ENCODE measurements around the gene PIK3CB. TPM values are rescaled to one million over a fixed set of nuclear protein-coding genes. Genes with fewer than 3 reads are reported as not detected.
"Not testable (repeated sequence)": the region's sequence is repeated elsewhere in the genome, so short reads cannot be mapped to it uniquely, and the experiment has no call there.

The PIK3CB gene
- total RNA-seq, 6 donors from 2014 or later: 26.1 to 77.2 (median 40.6) TPM

- Histone ChIP-seq H3K9me3 (no peaks in the 10 kb centered on the region), H3K4me3 (no peak overlapping the region), H3K4me1 (peaks cover 0 to 7% (median 2%) of the 10 kb centered on the region in 4 donors), H3K27me3 (no peaks in the 10 kb centered on the region), H3K27ac (peak overlapping the region in 1 of 4 donors; percentile 37), H3K36me3 (no peaks in the 10 kb centered on the region)
- DNase-seq: peak in 1 of 2 donors; percentile 53
- no peak for ATAC-seq (ENCODE audit: low FRiP score in 2 of 2)
- 85 to 86% methylated on average over 3 of the region's 3 CpGs for WGBS, 2 donors
- TF ChIP-seq, protein P1, sequence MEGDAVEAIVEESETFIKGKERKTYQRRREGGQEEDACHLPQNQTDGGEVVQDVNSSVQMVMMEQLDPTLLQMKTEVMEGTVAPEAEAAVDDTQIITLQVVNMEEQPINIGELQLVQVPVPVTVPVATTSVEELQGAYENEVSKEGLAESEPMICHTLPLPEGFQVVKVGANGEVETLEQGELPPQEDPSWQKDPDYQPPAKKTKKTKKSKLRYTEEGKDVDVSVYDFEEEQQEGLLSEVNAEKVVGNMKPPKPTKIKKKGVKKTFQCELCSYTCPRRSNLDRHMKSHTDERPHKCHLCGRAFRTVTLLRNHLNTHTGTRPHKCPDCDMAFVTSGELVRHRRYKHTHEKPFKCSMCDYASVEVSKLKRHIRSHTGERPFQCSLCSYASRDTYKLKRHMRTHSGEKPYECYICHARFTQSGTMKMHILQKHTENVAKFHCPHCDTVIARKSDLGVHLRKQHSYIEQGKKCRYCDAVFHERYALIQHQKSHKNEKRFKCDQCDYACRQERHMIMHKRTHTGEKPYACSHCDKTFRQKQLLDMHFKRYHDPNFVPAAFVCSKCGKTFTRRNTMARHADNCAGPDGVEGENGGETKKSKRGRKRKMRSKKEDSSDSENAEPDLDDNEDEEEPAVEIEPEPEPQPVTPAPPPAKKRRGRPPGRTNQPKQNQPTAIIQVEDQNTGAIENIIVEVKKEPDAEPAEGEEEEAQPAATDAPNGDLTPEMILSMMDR (IDR thresholded peaks at IDR 0.05): no peak
- TF ChIP-seq POLR2AphosphoS5 (IDR thresholded peaks at IDR 0.05): no peak
- TF ChIP-seq POLR2A (IDR thresholded peaks at IDR 0.05): no peak
- TF ChIP-seq EP300 (IDR thresholded peaks at IDR 0.05): peak in 1 of 4 donors; percentile 79
Measured at GRCh38 chr3:138799822-138800221, 34.9 kb downstream of the PIK3CB start.

DNA sequence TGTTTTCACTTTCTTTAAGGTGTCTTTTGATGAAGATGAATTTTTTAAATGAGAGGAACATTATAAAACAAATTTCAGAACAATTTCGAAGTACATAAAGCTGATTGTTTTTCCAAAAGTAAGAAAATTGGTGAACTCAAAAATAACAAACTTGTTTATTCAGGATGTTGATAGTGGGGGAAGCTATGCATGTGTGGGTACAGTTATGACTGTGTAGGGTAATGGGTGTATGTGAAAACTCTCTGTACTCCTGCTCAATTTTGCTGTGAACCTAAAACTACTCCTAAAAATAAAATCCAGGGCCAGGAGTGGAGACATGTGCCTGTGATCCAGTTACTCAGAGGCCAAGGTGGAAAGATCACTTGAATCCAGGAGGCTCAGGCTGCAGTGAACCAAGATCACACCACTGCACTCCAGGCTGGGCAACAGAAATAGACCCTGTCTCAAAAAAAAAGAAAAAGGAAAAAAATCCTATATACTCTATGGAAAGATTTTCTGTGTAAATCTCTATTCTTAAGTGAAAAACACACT lies 37.2 kb downstream of the PIK3CB start:
- ATAC-seq (ENCODE audit: low FRiP score in 2 of 2) (no peak), DNase-seq (no peak)

DNA sequence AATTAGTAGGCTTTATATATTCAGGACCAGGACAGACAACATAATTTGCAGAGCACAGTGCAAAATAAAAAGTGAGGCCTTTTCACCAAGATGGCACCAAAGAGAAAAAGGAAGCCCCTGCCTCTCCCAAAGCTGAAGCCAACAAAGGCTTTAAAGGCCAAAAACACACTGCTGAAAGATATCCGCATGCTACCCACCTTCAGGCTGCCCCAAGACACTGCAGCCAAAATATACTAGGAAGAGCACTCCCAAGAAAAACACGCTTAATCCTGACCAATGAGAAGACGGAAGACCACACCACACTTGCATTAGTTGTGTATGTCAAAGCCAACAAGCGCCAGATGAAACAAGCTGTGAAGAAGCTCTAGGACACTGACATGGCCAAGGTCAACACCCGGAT lies 38.0 kb downstream of the PIK3CB start:
- no peaks in the 10 kb centered on the region for H3K27me3 ChIP-seq
- no peak overlapping the region for H3K4me3 ChIP-seq
- no peak overlapping the region for H3K27ac ChIP-seq
- H3K36me3 ChIP-seq: peaks cover 0 to 24% (median 4%) of the 10 kb centered on the region in 4 donors
- no peaks in the 10 kb centered on the region for H3K9me3 ChIP-seq
- H3K4me1 ChIP-seq: peaks cover 0 to 7% (median 2%) of the 10 kb centered on the region in 4 donors
- DNase-seq: no peak
- WGBS, 2 donors: 95 to 98% methylated on average over 5 of the region's 5 CpGs
- ATAC-seq (ENCODE audit: low FRiP score in 2 of 2): no peak
- TF ChIP-seq EP300 (IDR thresholded peaks at IDR 0.05) (no peak), POLR2AphosphoS5 (IDR thresholded peaks at IDR 0.05) (no peak), POLR2A (IDR thresholded peaks at IDR 0.05) (no peak)
- TF ChIP-seq, protein P1 (IDR thresholded peaks at IDR 0.05): no peak

More for the DNA sequence above, 37.2 kb downstream of the PIK3CB start:
- H3K27ac ChIP-seq: no peak overlapping the region
- H3K4me1 ChIP-seq: peaks cover 0 to 7% (median 2%) of the 10 kb centered on the region in 4 donors
- no peaks in the 10 kb centered on the region for H3K9me3 ChIP-seq
- H3K27me3 ChIP-seq: no peaks in the 10 kb centered on the region
- peaks cover 0 to 18% (median 4%) of the 10 kb centered on the region in 4 donors for H3K36me3 ChIP-seq
- H3K4me3 ChIP-seq: no peak overlapping the region
- WGBS, 2 donors: 89 to 93% methylated on average over 1 of the region's 1 CpG
- TF ChIP-seq EP300 (IDR thresholded peaks at IDR 0.05): no peak
- no peak for TF ChIP-seq POLR2A (IDR thresholded peaks at IDR 0.05)
- TF ChIP-seq, protein P1 (IDR thresholded peaks at IDR 0.05): no peak
- TF ChIP-seq POLR2AphosphoS5 (IDR thresholded peaks at IDR 0.05): no peak

GRCh38 chr3:138786788-138787271 lies 47.9 kb downstream of the PIK3CB start:
- Histone ChIP-seq H3K27ac (peak overlapping the region; percentile 36 to 77 (median 57)), H3K27me3 (no peaks in the 10 kb centered on the region), H3K9me3 (no peaks in the 10 kb centered on the region), H3K36me3 (peaks cover 0 to 5% (median 0%) of the 10 kb centered on the region in 4 donors), H3K4me3 (no peak overlapping the region), H3K4me1 (peaks cover 0 to 15% (median 5%) of the 10 kb centered on the region in 4 donors)
- ATAC-seq (ENCODE audit: low FRiP score in 2 of 2) (peak in 1 of 2 donors; percentile 85), DNase-seq (no peak)
- TF ChIP-seq POLR2AphosphoS5 (IDR thresholded peaks at IDR 0.05) (peak in 1 of 2 donors; percentile 10), POLR2A (IDR thresholded peaks at IDR 0.05) (no peak), EP300 (IDR thresholded peaks at IDR 0.05) (no peak)
- TF ChIP-seq, protein P1 (IDR thresholded peaks at IDR 0.05): no peak
- 57 to 74% methylated on average over 3 of the region's 3 CpGs for WGBS, 2 donors

DNA sequence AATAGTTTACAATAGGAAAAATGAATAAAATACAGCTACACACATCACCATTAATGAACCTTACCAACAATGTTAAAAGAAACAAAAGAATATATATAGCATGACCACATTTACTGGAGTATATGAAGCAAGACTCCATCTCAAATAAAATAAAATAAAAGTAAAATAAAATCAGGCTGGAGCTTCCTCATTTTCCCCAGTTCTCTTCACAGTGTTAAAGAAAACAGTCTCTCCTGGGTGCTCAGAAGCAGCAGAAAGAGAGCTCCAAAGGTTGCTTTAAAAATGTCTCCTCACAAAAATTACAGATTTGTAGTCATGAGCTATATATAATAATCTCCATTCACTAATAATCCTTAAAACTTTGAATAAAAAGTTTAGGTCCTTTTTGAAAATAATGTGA lies 48.8 kb downstream of the PIK3CB start:
- peak overlapping the region; percentile 36 to 77 (median 57) for H3K27ac ChIP-seq
- TF ChIP-seq, protein P1 (IDR thresholded peaks at IDR 0.05): no peak
- TF ChIP-seq POLR2A (IDR thresholded peaks at IDR 0.05) (no peak), POLR2AphosphoS5 (IDR thresholded peaks at IDR 0.05) (no peak), EP300 (IDR thresholded peaks at IDR 0.05) (no peak)
- no peak for DNase-seq
- peaks cover 0 to 15% (median 7%) of the 10 kb centered on the region in 4 donors for H3K4me1 ChIP-seq
- no peaks in the 10 kb centered on the region for H3K9me3 ChIP-seq
- peaks cover 0 to 3% (median 0%) of the 10 kb centered on the region in 4 donors for H3K36me3 ChIP-seq
- H3K27me3 ChIP-seq: no peaks in the 10 kb centered on the region
- ATAC-seq (ENCODE audit: low FRiP score in 2 of 2): no peak
- H3K4me3 ChIP-seq: no peak overlapping the region

GRCh38 chr3:138785362-138785857 lies 49.3 kb downstream of the PIK3CB start:
- not testable (repeated sequence) for H3K27ac ChIP-seq; ATAC-seq (ENCODE audit: low FRiP score in 2 of 2); H3K27me3 ChIP-seq; H3K4me3 ChIP-seq; H3K9me3 ChIP-seq; H3K36me3 ChIP-seq
- 58 to 69% methylated on average over 7 of the region's 7 CpGs for WGBS, 2 donors
- peaks cover 0 to 15% (median 7%) of the 10 kb centered on the region in 4 donors for H3K4me1 ChIP-seq
- peak in 1 of 2 donors; percentile 35 for DNase-seq
